ENCODE results near the gene LLGL2.

GRCh38 chr17:75587675-75588595 is 62.4 kb downstream of the LLGL2 start, which contains the start of gene MYO15B:
- TF ChIP-seq CTCF (IDR thresholded peaks at IDR 0.05) (peak in 2 of 3 donors; percentile 57 to 60), POLR2A (IDR thresholded peaks at IDR 0.05) (peak; percentile 15)
